Adipocyte (in vitro differentiated cells): ENCODE measurements around the gene TRIM24.

Source experiments
- DNase-seq: peaks from one replicate; pipeline ENCODE4 v3.0.0-alpha.2; 2015; ENCODE audit warnings: low read depth
- H3K27me3 ChIP-seq: replicated peaks from 2 replicates; pipeline ENCODE4 v1.7.0; 2013; ENCODE audit warnings: mild to moderate bottlenecking, low read length, moderate library complexity; ENCODE audit not compliant: control insufficient read depth, insufficient read depth
- H3K36me3 ChIP-seq: 2 replicates; pipeline ENCODE4 v1.7.0; 2013; ENCODE audit warnings: low read length, mild to moderate bottlenecking, moderate library complexity; ENCODE audit not compliant: control insufficient read depth, insufficient read depth, severe bottlenecking
- H3K4me1 ChIP-seq: 2 replicates; pipeline ENCODE4 v1.7.0; 2013; ENCODE audit warnings: mild to moderate bottlenecking, low read length, moderate library complexity; ENCODE audit not compliant: control insufficient read depth, insufficient read depth
- H3K4me3 ChIP-seq: 2 replicates; pipeline ENCODE4 v1.7.0; 2013; ENCODE audit warnings: mild to moderate bottlenecking, low read length, moderate library complexity
- H3K9ac ChIP-seq: 2 replicates; pipeline ENCODE4 v1.7.0; 2013; ENCODE audit warnings: mild to moderate bottlenecking, low read length, moderate library complexity
- H3K9me3 ChIP-seq: 2 replicates; pipeline ENCODE4 v1.7.0; 2013; ENCODE audit warnings: mild to moderate bottlenecking, low read length, moderate library complexity; ENCODE audit not compliant: control insufficient read depth

Gene TRIM24

DNA sequence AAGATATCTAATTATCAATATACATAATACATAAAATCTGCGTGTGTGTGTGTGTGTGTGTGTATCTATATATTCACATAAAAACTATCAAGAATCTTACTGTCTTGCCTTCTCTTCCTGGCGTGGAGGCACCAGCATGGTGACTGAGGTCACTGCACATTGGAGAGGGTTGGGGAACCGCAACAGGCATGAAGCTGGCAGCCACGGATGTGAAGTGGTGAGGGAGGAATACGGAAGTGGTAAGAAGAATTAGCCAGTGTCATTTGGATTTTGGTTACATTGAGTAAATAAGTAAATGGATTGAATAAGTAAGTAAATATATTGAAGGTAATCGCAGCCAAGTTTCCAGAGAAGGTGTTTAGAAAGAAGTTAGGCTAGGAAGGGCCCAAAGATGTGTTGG, 85.1 kb downstream of the TRIM24 start:
- no peaks in the 10 kb centered on the region for H3K27me3 ChIP-seq
- H3K9ac ChIP-seq = no peak overlapping the region
- no peak overlapping the region for H3K4me3 ChIP-seq
- no peaks in the 10 kb centered on the region for H3K9me3 ChIP-seq
- DNase-seq = no peak
- H3K36me3 ChIP-seq = peaks cover 32% of the 10 kb centered on the region
- H3K4me1 ChIP-seq = peaks cover 2% of the 10 kb centered on the region

DNA sequence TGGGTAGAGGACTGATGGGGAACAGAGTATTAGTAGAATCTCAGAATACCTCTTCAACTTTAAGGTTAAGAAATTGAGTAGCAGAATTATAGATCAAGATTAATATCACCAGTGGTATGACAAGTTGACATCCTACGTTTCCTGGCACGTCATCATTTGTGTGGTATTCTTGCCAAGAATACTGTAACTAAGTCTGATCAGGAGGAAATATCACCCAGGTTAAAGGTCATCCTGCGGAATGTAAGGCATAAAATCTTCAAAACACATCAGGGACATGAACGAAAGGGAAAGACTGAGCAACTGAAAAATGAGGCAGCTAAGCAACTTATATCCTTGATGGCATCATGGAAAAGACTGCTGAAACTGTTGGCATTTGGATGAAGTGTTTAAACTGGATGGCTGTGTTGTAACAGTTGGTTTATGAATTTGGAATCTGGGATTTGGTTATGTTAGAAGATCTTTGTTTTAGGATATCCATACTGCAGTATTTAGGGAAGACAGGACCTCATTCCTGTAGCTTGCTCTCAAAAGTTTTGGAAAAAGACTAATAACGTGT, 86.1 kb downstream of the TRIM24 start:
- Histone ChIP-seq H3K27me3 (no peaks in the 10 kb centered on the region), H3K36me3 (peaks cover 30% of the 10 kb centered on the region), H3K9ac (no peak overlapping the region), H3K9me3 (no peaks in the 10 kb centered on the region), H3K4me3 (no peak overlapping the region), H3K4me1 (peaks cover 2% of the 10 kb centered on the region)
- DNase-seq = no peak

DNA sequence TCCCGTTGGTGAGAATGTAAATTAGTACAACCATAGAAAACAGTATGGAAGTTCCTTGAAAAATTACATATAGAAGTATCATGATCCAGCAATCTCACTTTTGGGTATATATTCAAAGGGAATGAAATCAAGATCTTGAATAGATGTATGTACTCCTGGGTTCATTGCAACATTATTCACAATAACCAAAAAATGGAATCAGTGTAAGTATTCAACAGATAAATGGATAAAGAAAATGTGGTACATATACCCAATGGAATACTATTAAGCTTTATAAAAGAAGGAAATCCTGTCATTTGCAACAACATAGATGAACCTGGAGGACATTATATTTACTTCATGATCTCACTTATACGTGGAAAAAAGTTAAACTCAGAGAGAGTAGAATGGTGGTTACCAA, 86.8 kb downstream of the TRIM24 start:
- no peak for DNase-seq
- H3K4me3 ChIP-seq = no peak overlapping the region
- peaks cover 31% of the 10 kb centered on the region for H3K36me3 ChIP-seq

DNA sequence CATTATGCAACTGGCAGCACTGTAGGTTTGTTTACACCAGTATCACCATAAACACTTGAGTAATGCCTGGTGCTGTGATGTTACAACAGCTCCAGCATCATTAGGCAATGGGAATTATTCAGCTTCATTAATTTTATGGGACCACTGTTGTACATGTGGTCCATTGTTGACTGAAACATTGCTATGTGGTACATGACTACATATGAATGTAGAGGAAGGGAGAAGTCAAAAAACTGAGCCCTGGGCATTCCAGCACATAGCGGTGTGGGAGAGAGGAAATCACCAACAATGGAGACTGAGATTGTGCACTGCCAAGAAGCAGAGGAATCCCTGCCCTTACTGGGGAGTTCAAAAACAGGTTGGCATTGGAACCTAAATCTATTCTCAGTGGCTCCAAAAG, 89.0 kb downstream of the TRIM24 start:
- H3K9ac ChIP-seq = no peak overlapping the region
- no peak for DNase-seq

More for the DNA sequence above, 86.8 kb downstream of the TRIM24 start:
- no peaks in the 10 kb centered on the region for H3K9me3 ChIP-seq
- H3K4me1 ChIP-seq = peaks cover 2% of the 10 kb centered on the region
- H3K9ac ChIP-seq = no peak overlapping the region
- no peaks in the 10 kb centered on the region for H3K27me3 ChIP-seq

DNA sequence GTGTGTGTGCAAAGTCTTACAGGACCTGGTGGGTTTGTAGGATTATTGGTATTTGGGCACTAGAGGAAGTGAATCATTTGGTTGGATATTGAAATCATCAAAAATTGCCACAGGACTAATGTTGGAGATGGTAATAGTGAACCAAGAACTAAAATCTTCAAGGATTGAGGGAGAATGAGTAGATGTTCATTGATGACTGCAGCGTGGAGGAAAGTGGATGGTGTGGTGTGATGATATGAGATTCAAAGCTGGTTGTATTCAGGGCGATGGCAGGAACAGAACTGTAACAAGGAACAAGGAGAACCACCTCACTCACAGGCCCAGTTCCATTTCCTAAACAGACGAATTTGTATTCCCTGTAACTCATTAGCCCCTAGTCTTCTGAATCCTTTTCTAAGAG, 90.3 kb downstream of the TRIM24 start:
- DNase-seq = no peak
- H3K4me3 ChIP-seq = no peak overlapping the region
- H3K9ac ChIP-seq = no peak overlapping the region
- H3K36me3 ChIP-seq = peaks cover 56% of the 10 kb centered on the region
- peaks cover 25% of the 10 kb centered on the region for H3K9me3 ChIP-seq
- H3K4me1 ChIP-seq = peaks cover 2% of the 10 kb centered on the region
- no peaks in the 10 kb centered on the region for H3K27me3 ChIP-seq

More for the DNA sequence above, 89.0 kb downstream of the TRIM24 start:
- peaks cover 44% of the 10 kb centered on the region for H3K36me3 ChIP-seq
- H3K27me3 ChIP-seq = no peaks in the 10 kb centered on the region
- peaks cover 14% of the 10 kb centered on the region for H3K9me3 ChIP-seq
- no peak overlapping the region for H3K4me3 ChIP-seq
- H3K4me1 ChIP-seq = peaks cover 2% of the 10 kb centered on the region

DNA sequence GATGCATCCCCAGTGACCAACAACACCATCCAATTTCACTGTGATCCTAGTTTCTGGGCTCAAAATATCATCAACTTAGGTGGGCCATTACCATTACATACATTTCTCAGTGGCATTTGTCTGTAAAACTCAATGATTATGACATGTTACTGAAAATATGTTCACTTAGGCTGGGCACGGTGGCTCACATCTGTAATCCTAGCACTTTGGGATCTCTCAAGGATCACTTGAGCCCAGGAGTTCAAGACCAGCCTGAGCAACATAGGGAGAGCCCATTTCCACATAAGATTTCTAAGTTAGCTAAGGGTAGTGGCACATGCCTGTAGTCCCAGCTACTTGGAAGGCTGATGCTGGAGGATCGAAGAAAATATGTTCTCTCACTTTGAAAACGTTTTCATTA, 91.0 kb downstream of the TRIM24 start:
- H3K4me1 ChIP-seq = peaks cover under 1% of the 10 kb centered on the region
- H3K9me3 ChIP-seq = peaks cover 31% of the 10 kb centered on the region
- H3K36me3 ChIP-seq = peaks cover 63% of the 10 kb centered on the region

DNA sequence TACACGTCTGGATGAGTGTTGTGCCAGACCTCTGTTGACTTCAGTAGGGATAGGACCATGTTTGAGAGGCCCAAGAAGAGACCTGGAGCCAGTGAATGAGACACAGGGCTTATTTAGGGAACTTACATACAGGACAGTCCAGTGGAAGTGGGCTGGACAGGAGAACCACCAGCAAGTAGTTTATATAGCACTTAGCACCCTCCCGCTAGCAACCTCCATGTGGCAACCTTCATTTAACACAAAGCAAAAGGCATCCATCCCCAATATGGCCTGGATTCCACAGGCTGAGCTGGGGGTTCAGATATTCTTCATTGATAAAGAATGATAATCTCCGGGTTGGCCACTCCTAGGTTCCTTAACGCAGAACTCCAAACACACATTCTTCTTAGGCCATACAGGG, 93.7 kb downstream of the TRIM24 start:
- DNase-seq = no peak
- Histone ChIP-seq H3K4me3 (no peak overlapping the region), H3K9me3 (peaks cover 58% of the 10 kb centered on the region)

More for the DNA sequence above, 91.0 kb downstream of the TRIM24 start:
- no peak for DNase-seq
- no peak overlapping the region for H3K9ac ChIP-seq
- H3K27me3 ChIP-seq = no peaks in the 10 kb centered on the region
- H3K4me3 ChIP-seq = no peak overlapping the region

DNA sequence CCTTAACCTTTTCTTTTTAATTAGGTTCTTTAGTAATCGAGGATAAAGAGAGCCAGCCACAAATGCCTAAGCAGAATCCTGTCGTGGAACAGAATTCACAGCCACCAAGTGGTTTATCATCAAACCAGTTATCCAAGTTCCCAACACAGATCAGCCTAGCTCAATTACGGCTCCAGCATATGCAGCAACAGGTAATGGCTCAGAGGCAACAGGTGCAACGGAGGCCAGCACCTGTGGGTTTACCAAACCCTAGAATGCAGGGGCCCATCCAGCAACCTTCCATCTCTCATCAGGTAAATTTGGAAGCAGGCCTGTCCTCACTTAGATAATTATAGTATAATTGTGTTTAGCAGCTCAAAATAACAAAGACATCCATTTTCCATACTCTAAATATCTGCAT, 94.6 kb downstream of the TRIM24 start:
- DNase-seq = no peak
- H3K9me3 ChIP-seq = peaks cover 67% of the 10 kb centered on the region
- no peak overlapping the region for H3K9ac ChIP-seq
- H3K4me1 ChIP-seq = no peaks in the 10 kb centered on the region
- H3K36me3 ChIP-seq = peaks cover 89% of the 10 kb centered on the region
- H3K27me3 ChIP-seq = no peaks in the 10 kb centered on the region
- H3K4me3 ChIP-seq = no peak overlapping the region

More for the DNA sequence above, 93.7 kb downstream of the TRIM24 start:
- no peaks in the 10 kb centered on the region for H3K27me3 ChIP-seq
- H3K4me1 ChIP-seq = no peaks in the 10 kb centered on the region
- H3K36me3 ChIP-seq = peaks cover 84% of the 10 kb centered on the region
- no peak overlapping the region for H3K9ac ChIP-seq

DNA sequence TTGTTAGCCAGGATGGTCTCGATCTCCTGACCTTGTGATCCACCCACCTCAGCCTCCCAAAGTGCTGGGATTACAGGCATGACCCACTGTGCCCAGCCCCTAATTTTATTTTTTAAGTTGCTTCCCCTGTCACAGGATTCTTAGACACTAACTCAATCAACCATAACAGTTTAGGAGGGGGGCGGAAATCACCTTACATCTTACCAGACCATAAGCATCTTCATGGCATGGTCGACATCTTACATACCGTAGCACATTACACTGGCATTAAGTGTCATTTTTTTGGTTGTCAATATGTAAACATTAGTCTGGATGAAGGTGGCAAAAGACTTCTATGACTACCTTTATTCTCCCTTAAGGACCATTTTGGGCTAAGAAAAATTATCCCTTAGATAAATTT, 95.6 kb downstream of the TRIM24 start:
- H3K9ac ChIP-seq = no peak overlapping the region
- peak overlapping the region; percentile 63 for H3K4me3 ChIP-seq
- no peaks in the 10 kb centered on the region for H3K27me3 ChIP-seq
- H3K36me3 ChIP-seq = peaks cover 98% of the 10 kb centered on the region
- no peak for DNase-seq
- peaks cover 77% of the 10 kb centered on the region for H3K9me3 ChIP-seq
- no peaks in the 10 kb centered on the region for H3K4me1 ChIP-seq

DNA sequence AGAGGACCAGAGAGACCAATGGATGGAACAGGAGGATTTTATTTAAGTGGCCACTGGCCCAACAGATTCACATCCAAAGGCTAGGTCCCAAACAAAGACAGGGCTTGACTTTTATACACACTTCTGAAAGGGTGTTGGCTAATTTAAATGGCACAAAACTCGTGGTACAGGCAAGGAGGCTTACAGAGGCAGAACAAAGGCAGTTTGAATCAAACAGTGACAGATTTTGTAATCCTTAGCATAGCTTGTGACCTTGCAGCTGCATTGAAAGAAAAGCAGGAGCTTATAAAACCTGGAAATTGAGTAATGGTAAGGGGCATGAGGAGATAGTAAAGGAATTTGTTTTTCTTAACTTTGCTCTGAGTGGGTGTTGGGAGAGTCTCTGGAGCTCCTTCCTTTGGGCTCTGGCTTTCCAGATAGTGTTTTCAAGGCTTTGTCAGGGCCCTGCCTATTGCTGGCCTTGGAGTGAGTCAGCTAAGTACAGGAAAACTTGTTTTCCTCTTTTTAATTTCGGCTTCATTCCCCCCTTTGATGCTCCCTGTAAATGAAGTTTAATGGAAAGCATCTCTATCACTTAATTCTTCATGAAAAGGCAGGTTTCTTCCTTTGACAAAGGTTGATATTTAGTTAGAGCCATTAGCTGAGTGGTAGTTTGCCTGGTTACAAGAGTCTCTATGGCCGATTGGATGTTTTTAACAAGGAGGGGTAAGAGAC, 96.9 kb downstream of the TRIM24 start:
- no peak for DNase-seq
- H3K9ac ChIP-seq = no peak overlapping the region
- H3K4me3 ChIP-seq = peak overlapping the region; percentile 63
- no peaks in the 10 kb centered on the region for H3K27me3 ChIP-seq
- no peaks in the 10 kb centered on the region for H3K4me1 ChIP-seq
- peaks cover 93% of the 10 kb centered on the region for H3K36me3 ChIP-seq
- peaks cover 78% of the 10 kb centered on the region for H3K9me3 ChIP-seq

DNA sequence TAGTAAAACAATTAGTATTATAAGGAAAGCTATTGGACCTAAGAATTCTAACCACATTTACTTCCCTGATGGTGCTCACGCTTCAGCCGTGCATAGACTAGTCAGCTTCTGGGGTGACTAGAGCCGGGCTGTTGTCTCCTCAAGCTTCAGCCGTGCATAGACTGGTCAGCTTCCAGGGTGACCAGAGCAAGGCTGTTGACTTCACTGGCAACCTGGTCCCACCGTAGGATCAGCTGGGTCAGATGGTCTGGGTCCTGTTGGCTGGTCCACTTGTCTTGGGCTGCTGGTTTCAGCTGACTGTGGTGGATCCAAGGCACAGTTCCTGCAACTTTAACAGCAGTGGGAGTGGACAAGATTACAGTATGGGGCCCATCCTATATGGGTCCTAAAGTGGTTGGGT, 99.4 kb downstream of the TRIM24 start:
- DNase-seq = no peak
- peaks cover 73% of the 10 kb centered on the region for H3K9me3 ChIP-seq

More for the DNA sequence above, 99.4 kb downstream of the TRIM24 start:
- Histone ChIP-seq H3K4me1 (no peaks in the 10 kb centered on the region), H3K27me3 (no peaks in the 10 kb centered on the region), H3K4me3 (no peak overlapping the region), H3K9ac (no peak overlapping the region), H3K36me3 (peaks cover 93% of the 10 kb centered on the region)
